Liver (tissue), 9 donors: ENCODE results near the gene PIWIL4. TPM values are rescaled to one million over a fixed set of nuclear protein-coding genes. Genes with fewer than 3 reads are reported as not detected.

Experiments used
- DNase-seq: peaks from one replicate; pipeline ENCODE4 v3.0.0-alpha.2; 2017; ENCODE audit warnings: low spot score
- H3K27ac ChIP-seq, 2 donors: one replicate each; pipeline ENCODE4 v1.7.0; 2013; ENCODE audit warnings: inconsistent platforms in 2 of 2, low read length in 2 of 2, control low read depth in 1 of 2, low read depth in 1 of 2, mild to moderate bottlenecking in 1 of 2
- H3K27me3 ChIP-seq, 4 donors: one replicate each; pipeline versions ENCODE4 v1.6.1 to v1.7.0; 2013; ENCODE audit warnings: low read length in 3 of 4, inconsistent platforms in 1 of 4, mild to moderate bottlenecking in 1 of 4, moderate library complexity in 1 of 4; ENCODE audit not compliant: control insufficient read depth in 4 of 4, insufficient read depth in 4 of 4
- H3K36me3 ChIP-seq, 4 donors: one replicate each; pipeline versions ENCODE4 v1.6.1 to v1.7.0; 2013; ENCODE audit warnings: low read length in 3 of 4, mild to moderate bottlenecking in 3 of 4, low read depth in 1 of 4, moderate library complexity in 1 of 4; ENCODE audit not compliant: control insufficient read depth in 4 of 4, insufficient read depth in 3 of 4
- H3K4me1 ChIP-seq, 4 donors: one replicate each; pipeline versions ENCODE4 v1.6.1 to v1.7.0; 2013; ENCODE audit warnings: low read length in 3 of 4, mild to moderate bottlenecking in 3 of 4, moderate library complexity in 1 of 4; ENCODE audit not compliant: control insufficient read depth in 4 of 4, insufficient read depth in 4 of 4
- H3K4me3 ChIP-seq, 3 donors: one replicate each; pipeline versions ENCODE4 v1.6.1 to v1.7.0; 2013; ENCODE audit warnings: low read length in 3 of 3, control low read depth in 1 of 3, low read depth in 1 of 3, mild to moderate bottlenecking in 1 of 3
- H3K9ac ChIP-seq, 2 donors: one replicate each; pipeline ENCODE4 v1.7.0; 2013; ENCODE audit warnings: low read length in 2 of 2, mild to moderate bottlenecking in 2 of 2, moderate library complexity in 2 of 2, control low read depth in 1 of 2, low read depth in 1 of 2
- H3K9me3 ChIP-seq, 4 donors: one replicate each; pipeline versions ENCODE4 v1.6.1 to v1.7.0; 2013; ENCODE audit warnings: low read length in 3 of 4; ENCODE audit not compliant: control insufficient read depth in 4 of 4
- EGR1 ChIP-seq, 2 donors: IDR thresholded peaks; 2 replicates each; pipeline ENCODE4 v1.6.1; 2016 to 2018; ENCODE audit warnings: antibody characterized with exemption in 2 of 2, low read depth in 2 of 2
- FOXA1 ChIP-seq: IDR thresholded peaks from 2 replicates; pipeline ENCODE4 v1.6.1; 2016; ENCODE audit warnings: antibody characterized with exemption
- FOXA2 ChIP-seq: IDR thresholded peaks from 2 replicates; pipeline ENCODE4 v1.6.1; 2016; ENCODE audit warnings: antibody characterized with exemption
- GABPA ChIP-seq, 2 donors: IDR thresholded peaks in 1 of 2; conservative IDR thresholded peaks in 1 of 2; 2 replicates each; pipeline ENCODE4 v1.6.1; 2016; ENCODE audit warnings: antibody characterized with exemption in 2 of 2, mild to moderate bottlenecking in 1 of 2, moderate library complexity in 1 of 2
- HNF4A ChIP-seq, 2 donors: conservative IDR thresholded peaks; 2 replicates each; pipeline ENCODE4 v1.6.1; 2016; ENCODE audit warnings: antibody characterized with exemption in 2 of 2, mild to moderate bottlenecking in 2 of 2
- HNF4G ChIP-seq: IDR thresholded peaks from 2 replicates; pipeline ENCODE4 v1.6.1; 2016; ENCODE audit warnings: antibody characterized with exemption
- NR2F2 ChIP-seq: IDR thresholded peaks from 2 replicates; pipeline ENCODE4 v1.6.1; 2016; ENCODE audit warnings: antibody characterized with exemption
- RXRA ChIP-seq, 2 donors: IDR thresholded peaks; 2 replicates each; pipeline ENCODE4 v1.6.1; 2017 to 2018; ENCODE audit warnings: antibody characterized with exemption in 2 of 2, mild to moderate bottlenecking in 1 of 2
- SP1 ChIP-seq: IDR thresholded peaks from 2 replicates; pipeline ENCODE4 v1.6.1; 2018; ENCODE audit warnings: antibody characterized with exemption, mild to moderate bottlenecking
- TAF1 ChIP-seq: conservative IDR thresholded peaks from 2 replicates; pipeline ENCODE4 v1.6.1; 2016; ENCODE audit warnings: antibody characterized with exemption, mild to moderate bottlenecking
- YY1 ChIP-seq: IDR thresholded peaks from 2 replicates; pipeline ENCODE4 v1.6.1; 2016; ENCODE audit warnings: antibody characterized with exemption, mild to moderate bottlenecking
- WGBS: extraction: QIAGEN DNeasy Blood & Tissue Kit; methylation state at CpG from one replicate; pipeline ENCODE4 v1.1.7; 2013; 5-methylcytosine and 5-hydroxymethylcytosine counted together
- polyA plus RNA-seq, 2 donors: library from polyadenylated mRNA; stranded (reverse) in 1 of 2; unstranded in 1 of 2; fragments of 200-250 nt in 1 of 2; fragments of >200 nt in 1 of 2; fragmentation: Nextera tagmentation in 1 of 2; extraction: Ambion mirVana in 1 of 2; gene quantifications; one replicate each; pipeline versions ENCODE4 v1.2.1 to v1.2.3, GENCODE V29; 2013 to 2015
- total RNA-seq, 2 donors: library from RNA; depleted of rRNA; stranded (reverse); fragments of >200 nt; gene quantifications; one replicate each; pipeline ENCODE4 v1.2.3, GENCODE V29; 2014
- TF ChIP-seq, protein P1 (sequence below): IDR thresholded peaks from 2 replicates; pipeline ENCODE4 v1.6.1; 2016; ENCODE audit warnings: antibody characterized with exemption
- TF ChIP-seq, protein P2 (sequence below): IDR thresholded peaks from 2 replicates; pipeline ENCODE4 v1.6.1; 2016; ENCODE audit warnings: antibody characterized with exemption
- TF ChIP-seq, protein P3 (sequence below): IDR thresholded peaks from 2 replicates; pipeline ENCODE4 v1.6.1; 2016; ENCODE audit warnings: antibody characterized with exemption
- donor health status: healthy.
- donor health status: healthy.
- donor health status: healthy.
- donor health status: healthy.
- donor health status: healthy.

The PIWIL4 gene
- total and polyA plus RNA-seq, 4 donors = 0.18 to 1.5 (median 0.51) TPM

DNA sequence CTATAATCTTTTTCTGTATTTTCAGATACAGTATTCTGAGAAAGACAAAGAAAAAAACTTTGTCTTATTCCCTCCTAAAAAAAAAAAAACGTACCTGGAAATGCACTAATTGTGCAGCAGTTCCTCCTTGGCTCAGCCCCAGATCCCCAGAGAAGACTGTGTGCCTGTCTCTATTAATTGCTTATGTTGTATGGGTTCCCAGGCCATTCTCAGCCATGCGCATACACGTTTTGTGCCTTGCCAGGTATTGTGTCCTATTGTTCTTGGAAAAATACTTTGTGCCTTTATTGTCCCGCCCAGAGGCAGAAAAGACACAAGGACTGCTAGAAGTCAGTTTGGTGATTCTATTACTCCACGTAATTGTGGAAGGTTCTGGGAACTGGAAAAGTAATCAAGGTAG is 91.2 kb downstream of the PIWIL4 start:
- Histone ChIP-seq H3K27me3 (no peaks in the 10 kb centered on the region), H3K36me3 (no peaks in the 10 kb centered on the region), H3K4me1 (no peaks in the 10 kb centered on the region), H3K9me3 (no peaks in the 10 kb centered on the region), H3K9ac (no peak overlapping the region), H3K4me3 (no peak overlapping the region), H3K27ac (no peak overlapping the region)
- WGBS = 75% methylated on average over 5 of the region's 5 CpGs
- TF ChIP-seq RXRA (IDR thresholded peaks at IDR 0.05) (no peak), FOXA1 (no peak), GABPA (IDR thresholded peaks at IDR 0.05 in 1 of 2, conservative IDR thresholded peaks at IDR 0.05 in 1 of 2) (no peak), HNF4A (conservative IDR thresholded peaks at IDR 0.05) (no peak), SP1 (no peak), EGR1 (IDR thresholded peaks at IDR 0.05; ENCODE audit: low read depth in 2 of 2) (no peak), TAF1 (no peak), FOXA2 (no peak), HNF4G (no peak), NR2F2 (no peak)
- TF ChIP-seq, protein P1, sequence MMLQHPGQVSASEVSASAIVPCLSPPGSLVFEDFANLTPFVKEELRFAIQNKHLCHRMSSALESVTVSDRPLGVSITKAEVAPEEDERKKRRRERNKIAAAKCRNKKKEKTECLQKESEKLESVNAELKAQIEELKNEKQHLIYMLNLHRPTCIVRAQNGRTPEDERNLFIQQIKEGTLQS = no peak
- TF ChIP-seq, protein P2, sequence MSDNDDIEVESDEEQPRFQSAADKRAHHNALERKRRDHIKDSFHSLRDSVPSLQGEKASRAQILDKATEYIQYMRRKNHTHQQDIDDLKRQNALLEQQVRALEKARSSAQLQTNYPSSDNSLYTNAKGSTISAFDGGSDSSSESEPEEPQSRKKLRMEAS = no peak
- DNase-seq = no peak

DNA sequence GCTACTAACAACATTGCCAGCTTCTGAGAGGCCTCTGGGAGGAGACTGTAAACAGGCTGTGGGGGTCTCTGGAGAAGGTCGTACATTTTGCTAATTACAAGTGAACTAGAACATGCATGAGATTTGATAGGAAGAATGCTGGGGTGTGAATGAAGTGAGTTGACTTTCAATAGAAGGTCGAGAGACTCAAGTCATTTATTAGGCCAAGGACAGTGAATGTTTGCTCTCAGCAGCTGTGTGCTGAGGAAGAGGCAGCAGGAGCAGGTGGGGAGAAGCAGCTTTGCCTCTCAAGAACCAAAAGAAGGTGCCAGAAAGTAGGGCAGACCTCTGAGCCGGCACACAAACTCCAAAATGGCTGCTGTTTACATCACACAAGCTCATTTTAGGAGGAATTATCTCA is 91.7 kb downstream of the PIWIL4 start:
- Histone ChIP-seq H3K27me3 (no peaks in the 10 kb centered on the region), H3K9me3 (no peaks in the 10 kb centered on the region), H3K9ac (no peak overlapping the region), H3K4me1 (no peaks in the 10 kb centered on the region), H3K27ac (no peak overlapping the region), H3K4me3 (no peak overlapping the region), H3K36me3 (no peaks in the 10 kb centered on the region)
- DNase-seq = no peak
- TF ChIP-seq GABPA (IDR thresholded peaks at IDR 0.05 in 1 of 2, conservative IDR thresholded peaks at IDR 0.05 in 1 of 2) (no peak), FOXA2 (no peak), FOXA1 (no peak), YY1 (no peak)
- TF ChIP-seq, protein P3, sequence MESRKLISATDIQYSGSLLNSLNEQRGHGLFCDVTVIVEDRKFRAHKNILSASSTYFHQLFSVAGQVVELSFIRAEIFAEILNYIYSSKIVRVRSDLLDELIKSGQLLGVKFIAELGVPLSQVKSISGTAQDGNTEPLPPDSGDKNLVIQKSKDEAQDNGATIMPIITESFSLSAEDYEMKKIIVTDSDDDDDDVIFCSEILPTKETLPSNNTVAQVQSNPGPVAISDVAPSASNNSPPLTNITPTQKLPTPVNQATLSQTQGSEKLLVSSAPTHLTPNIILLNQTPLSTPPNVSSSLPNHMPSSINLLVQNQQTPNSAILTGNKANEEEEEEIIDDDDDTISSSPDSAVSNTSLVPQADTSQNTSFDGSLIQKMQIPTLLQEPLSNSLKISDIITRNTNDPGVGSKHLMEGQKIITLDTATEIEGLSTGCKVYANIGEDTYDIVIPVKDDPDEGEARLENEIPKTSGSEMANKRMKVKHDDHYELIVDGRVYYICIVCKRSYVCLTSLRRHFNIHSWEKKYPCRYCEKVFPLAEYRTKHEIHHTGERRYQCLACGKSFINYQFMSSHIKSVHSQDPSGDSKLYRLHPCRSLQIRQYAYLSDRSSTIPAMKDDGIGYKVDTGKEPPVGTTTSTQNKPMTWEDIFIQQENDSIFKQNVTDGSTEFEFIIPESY = no peak
- 71% methylated on average over 3 of the region's 3 CpGs for WGBS

GRCh38 chr11:94661444-94661843 is 94.3 kb downstream of the PIWIL4 start:
- no peak overlapping the region for H3K9ac ChIP-seq
- 85% methylated on average over 1 of the region's 1 CpG for WGBS
- no peak overlapping the region for H3K4me3 ChIP-seq
- H3K27me3 ChIP-seq = no peaks in the 10 kb centered on the region
- H3K27ac ChIP-seq = no peak overlapping the region
- no peaks in the 10 kb centered on the region for H3K9me3 ChIP-seq
- DNase-seq = no peak
- H3K36me3 ChIP-seq = no peaks in the 10 kb centered on the region
- H3K4me1 ChIP-seq = no peaks in the 10 kb centered on the region
- TF ChIP-seq RXRA (IDR thresholded peaks at IDR 0.05) (no peak), HNF4A (conservative IDR thresholded peaks at IDR 0.05) (no peak), NR2F2 (no peak), HNF4G (no peak)
- TF ChIP-seq, protein P3 = no peak
